Activated CD4-positive, alpha-beta T cell treated with anti-CD3 and anti-CD28 coated beads, Interleukin-2, amount 50 U/mL, for 24 hours (primary cell): ENCODE results near the gene SLC52A3.
A peak's percentile ranks its signal among the peaks of the same experiment; 100 is the strongest.
"Not testable (repeated sequence)": the region's sequence is repeated elsewhere in the genome, so short reads cannot be mapped to it uniquely, and the experiment has no call there.

Source experiments
- DNase-seq, 2 donors: peaks; one replicate each; pipeline ENCODE4 v3.0.0-alpha.2; 2020; ENCODE audit warnings: low read depth in 1 of 2, low spot score in 1 of 2

SLC52A3 gene

DNA sequence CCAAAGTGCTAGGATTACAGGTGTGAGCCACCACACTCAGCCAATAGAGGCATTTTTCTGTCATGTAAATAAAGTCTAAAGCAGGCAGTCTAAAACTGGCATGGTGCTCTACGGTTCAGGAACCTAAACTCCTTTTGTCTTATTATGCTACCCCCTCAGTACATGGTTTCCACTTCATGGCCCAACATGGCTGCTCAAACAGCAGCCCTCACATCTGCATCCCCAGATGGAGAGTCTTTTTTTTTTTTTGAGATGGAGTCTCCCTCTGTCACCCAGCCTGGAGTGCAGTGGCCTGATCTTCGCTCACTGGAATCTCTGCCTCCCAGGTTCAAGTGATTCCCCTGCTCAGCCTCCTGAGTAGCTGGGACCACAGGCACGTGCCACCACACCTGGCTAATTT is 38.3 kb downstream of the SLC52A3 start:
- no peak for DNase-seq

DNA sequence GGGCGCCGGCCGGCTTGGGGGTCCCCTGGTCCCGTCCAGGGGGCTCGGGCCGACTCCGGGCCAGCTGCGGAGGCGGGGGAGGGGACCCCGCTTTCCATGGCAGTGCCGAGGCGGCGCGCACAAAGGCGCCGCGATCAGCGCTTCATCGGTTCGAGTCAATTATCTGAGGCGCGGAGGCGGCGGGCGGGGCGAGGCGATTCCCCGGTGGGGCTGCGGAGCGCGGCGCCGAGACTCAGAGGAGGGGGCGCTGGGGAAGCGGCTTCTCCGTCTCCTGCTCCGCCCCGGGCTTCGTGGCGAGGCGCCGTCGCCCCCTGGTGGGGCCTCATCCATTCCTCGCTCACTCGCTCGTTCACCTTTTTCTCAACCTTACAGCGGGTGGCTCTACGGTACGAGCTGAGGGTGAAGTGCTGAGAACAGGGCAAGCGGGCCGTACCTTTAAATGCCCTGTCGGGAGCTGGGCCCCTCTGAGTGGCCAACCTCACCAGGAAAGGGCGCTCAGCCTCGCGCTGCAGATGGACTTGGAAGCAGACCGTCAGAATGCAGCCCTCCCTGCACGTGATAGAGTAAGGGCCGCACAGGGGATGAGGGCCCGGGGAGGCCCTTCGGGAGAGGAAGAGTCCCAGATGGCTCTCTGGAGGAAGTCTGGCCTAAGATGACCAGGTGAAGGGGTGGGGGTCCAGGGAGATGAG is 39.9 kb downstream of the SLC52A3 start:
- DNase-seq, result peak; percentile 13 to 40

DNA sequence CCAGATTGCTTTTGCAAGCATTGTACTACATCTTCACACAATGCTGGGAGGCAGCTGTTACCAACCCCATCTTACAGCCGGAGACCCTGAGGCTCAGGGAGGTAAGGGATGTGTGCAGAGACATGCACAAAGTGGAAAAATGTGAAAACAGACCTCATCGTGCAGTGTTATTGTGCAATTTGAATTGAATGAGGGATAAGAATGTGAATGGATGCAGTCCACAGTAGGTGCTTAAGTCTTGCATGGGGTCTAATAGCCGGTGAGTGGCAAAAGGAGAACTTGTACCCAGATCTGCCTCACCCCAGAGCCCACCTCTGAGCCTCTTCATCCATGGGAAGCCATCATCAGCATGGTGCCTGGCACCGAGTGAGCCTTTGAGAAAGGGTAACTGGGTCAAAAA is 42.1 kb downstream of the SLC52A3 start:
- no peak for DNase-seq

DNA sequence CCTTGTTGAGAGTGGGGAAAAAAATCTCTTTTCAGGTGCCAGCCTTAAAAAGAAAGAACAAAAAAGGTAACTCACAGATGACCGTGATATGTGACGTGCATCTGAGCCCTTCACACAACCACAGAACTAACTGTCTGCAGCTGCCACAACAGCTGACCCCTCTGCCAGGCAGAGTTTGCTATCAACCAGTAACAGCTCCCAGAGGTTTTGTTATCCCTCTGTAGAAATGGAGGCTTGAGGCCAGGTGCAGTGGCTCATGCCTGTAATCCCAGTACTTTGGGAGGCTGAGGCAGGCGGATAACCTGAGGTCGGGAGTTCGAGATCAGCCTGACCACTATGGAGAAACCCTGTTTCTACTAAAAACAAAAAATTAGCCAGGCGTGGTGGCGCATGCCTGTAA is 42.8 kb downstream of the SLC52A3 start:
- DNase-seq, result no peak

DNA sequence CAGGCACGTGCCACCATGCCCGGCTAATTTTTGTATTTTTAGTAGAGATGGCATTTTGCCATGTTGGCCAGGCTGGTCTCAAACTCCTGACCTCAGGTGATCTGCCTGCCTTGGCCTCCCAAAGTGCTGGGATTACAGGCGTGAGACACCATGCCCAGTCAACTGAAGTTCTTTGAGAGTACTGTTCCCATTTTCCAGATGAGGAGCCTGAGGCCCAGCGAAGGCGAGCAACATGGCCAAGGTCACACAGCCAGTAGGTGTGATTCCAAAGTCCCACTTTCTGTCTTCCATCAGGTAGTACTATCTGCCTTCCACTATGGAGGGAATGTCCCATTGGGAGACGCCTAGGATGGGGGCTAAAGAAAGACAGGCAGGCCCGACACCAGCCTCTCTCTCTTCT is 43.5 kb downstream of the SLC52A3 start:
- DNase-seq, result not testable (repeated sequence)

DNA sequence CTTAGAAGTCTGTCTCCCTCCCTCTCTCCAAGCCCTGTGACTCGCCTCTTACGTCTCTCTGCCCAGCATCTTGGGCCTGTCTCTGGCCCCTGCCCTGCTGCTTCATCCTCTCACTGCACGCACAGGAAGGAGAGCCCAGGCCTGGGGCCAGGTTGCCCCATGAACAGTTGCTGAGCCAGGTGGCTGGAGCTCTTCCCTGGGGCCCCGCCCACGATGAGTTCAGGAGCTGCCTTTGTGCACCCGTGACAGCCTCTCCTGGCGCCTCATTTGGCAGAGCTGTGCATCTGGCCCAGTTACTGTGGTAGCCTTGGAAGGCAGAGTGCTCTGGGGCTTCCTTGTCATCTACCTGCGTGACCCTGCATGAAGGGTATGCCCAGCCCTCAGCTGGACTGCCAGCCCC is 44.5 kb downstream of the SLC52A3 start:
- DNase-seq, result no peak

DNA sequence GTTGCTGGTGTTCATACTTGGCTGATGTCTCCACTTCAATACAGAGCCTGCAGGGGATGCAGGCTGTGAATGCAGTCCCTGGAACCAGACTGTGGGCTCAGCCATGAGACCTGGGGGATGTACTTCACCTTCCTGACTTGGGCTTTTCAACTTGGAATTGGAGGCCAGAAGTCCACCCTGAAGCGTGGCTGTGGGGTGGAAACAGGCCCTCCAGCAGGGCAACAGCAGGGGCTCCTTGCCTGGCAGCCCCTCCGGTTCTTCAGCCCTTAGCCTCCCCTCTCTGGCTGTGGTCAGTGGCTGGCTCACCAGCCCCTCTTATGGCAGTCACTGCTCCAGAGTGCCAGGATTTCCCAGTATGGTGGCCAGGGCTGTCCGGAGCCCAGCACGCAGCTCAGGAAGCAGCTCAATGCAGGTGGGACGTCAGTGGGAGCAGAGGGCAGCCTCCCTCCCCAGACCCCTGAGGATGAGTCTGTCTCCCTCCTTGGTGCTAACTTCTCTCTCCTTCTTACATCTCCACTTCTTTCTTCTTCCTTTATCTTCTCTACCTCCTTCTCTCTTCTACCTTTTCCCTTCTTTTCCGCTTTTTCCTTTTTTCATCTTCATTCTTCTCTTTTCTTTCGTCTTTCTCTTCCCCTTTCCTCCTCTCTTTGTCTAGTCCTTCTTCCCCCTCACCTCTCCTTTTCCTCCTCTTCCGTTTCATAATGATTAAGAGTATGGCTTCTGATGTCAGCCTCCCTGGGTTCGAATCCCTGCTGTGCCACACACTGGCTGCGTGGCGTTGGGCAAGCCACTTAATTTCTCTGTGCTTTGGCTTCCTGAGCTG is 45.3 kb downstream of the SLC52A3 start:
- no peak for DNase-seq

DNA sequence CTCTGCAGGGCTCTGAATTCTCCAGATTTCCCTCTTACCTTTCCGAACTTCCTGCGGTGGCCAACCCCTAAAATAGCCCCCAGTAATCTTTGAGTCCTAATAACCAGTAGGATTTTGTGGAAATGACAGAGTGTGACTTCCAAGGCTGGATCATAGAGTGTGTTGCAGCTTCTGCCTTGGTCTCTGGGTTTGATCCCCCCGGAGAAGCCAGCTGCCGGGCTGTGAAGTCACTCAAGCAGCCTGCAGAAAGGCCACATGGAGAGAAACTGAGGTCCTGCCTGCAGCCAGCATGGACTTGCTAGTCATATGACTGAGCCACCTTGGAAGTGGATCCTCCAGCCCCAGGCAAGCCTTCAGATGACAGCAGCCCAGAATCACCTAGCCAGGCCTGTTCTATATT is 46.4 kb downstream of the SLC52A3 start:
- DNase-seq, result no peak

DNA sequence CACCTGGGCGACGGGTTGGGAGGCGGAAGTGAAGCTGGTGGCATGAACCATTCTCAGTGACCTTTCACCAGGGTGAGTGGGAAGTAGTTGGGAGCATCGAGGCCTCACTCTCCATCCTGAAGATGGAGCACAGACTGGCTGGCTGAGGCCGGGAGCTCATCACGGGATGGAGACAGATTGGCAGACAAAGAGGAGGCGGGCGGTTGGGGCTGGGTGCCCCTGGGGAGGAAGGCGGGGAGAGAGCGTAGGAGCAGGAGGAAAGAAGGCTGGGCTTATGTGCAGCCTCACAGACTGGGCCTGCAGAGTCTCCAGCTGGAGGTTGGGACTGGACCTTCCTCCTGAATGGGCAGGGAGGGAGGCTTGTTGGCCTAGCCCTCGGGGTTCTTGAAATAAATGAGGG is 48.5 kb downstream of the SLC52A3 start:
- no peak for DNase-seq

DNA sequence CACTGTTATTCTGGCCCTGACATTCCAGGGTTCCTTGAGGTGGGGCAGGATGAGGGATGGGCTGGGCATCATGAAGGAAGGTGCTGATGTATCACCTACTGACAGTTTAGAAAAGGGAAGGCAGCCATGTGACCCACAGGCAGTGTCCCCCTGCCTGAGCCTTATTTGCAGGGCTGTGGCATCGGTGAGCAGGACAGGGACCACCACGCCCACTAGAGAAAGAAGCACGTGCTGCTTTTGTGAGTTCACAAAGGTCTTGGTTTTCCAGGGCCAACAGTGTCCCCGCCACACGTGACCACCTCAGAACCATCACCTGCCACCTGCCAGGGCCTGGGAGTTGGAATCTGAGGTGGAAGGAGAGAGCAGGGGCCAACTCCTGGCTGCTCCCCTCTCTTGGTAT is 49.2 kb downstream of the SLC52A3 start:
- DNase-seq, result no peak

DNA sequence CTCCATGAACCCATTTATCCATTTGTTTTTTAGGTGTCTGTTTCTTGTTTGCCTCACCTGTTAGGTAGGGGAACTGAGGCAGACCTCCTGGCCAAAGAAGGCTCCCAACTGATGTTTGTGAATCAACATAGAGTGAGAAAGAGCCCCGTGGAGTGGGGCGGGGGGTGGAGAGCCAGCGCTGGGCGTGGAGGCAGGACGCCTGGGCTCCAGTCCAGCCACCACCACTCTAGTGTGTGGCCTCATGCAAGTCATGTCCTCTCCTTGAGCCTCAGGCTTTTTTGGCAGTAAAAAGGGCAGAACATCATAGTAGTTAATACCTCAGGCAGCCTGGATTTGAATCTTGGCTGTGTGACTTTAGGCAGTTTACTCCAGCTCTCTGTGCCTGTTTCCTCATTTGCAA is 50.5 kb downstream of the SLC52A3 start:
- DNase-seq, result no peak

DNA sequence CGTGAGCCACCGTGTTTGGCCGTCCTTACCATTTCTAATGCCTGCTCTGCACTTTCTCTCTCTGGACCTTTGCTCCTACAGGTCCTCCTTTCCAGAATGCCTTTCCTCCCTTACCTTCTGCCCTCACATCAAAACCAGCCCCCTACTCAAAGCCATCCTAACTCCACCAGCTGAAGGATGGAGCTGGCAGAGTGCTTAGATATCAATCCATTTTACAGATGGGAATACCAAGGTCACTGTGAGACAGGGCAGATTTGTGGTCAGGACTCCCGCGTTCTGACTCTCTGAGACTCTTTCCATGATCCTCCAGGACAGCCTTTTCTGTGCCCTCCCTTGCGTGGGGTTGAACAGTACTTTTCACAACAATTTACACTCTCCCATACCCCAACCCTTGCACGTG is 51.0 kb downstream of the SLC52A3 start:
- DNase-seq, result no peak

DNA sequence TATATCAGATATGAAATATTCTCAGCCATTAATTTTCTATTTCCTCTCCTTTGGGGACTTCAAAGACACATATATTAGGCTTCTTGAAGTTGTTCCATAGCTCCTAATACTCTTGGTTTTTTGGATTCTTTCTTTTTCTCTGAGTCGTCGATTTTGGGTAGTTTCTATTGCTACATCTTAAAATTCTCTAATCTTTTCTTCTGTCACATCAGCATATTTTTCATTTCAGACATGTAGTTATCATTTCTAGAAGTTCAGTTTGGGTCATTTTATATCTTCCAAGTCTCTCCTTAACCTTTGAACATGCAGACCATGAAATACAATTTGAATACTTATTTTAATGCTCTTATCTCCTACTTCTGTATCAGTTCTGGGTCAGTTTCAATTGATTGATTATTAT is 53.8 kb downstream of the SLC52A3 start:
- DNase-seq, result no peak

DNA sequence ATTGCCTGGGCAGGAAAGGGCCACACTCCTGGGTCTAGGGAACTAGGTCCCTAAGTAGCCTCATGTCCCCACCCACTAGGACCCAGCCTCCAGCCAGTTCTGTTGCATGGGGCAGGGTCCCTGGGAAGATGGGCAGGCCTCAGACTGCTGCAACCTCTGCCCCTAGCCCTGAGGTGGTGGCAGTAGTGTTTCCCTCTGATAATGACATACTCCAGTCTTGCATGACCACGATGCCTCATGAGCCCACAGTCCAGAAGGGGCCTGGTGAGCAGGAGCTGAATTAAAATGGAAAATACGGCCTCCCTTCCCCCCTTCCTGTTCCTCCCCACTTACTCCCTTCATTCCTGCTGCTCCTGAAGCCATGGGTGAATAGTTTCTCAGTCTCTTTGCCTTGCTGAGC is 56.7 kb downstream of the SLC52A3 start:
- no peak for DNase-seq

DNA sequence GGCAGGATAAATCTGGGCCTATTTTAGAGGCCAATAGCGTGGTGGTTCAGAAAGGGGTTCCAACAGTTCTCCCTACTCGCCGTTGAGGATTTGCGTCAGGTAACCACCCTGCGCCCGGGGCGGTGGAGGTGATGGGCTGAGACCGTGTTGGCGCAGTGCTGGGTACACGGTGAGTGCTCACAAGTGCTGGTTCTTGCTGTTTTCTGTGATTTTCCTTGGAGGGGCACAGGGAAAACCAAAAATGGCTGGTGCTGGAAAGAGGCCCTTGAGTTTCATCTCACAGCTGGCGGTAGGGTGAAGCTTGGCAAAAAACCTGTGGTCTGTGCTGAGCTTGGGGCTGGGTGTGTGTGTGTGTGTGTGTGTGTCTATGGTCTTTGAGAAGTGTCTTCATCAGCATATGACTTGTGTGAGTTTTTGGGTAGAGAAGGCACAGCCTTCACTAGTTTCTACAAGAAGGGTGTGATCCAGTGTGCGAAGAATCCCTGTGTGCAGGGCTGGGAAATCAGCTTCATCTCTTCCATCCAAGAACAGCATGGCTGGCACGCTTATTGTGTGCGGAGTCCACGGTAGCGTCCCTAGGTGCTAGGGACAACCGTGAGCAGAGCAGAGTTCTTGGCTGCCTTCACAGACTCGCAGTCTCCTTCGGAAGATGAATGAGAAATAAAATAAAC is 57.4 kb downstream of the SLC52A3 start:
- no peak for DNase-seq
